ENCODE measurements around the gene WNK3.
"Not testable (repeated sequence)": the region's sequence is repeated elsewhere in the genome, so short reads cannot be mapped to it uniquely, and the experiment has no call there.

The WNK3 gene

GRCh38 chrX:54357414-54358377, at the start of gene WNK3:
TSS of gene WNK3 (minus strand) at chrX:54358046.
- peak; percentile 6 for DNase-seq (ENCODE audit: low read depth)

- DNase-seq (ENCODE audit: low read depth): no peak
Observed at GRCh38 chrX:54407266-54407665, 49.4 kb upstream of the WNK3 start.

GRCh38 chrX:54397113-54397512, 39.3 kb upstream of the WNK3 start:
- DNase-seq (ENCODE audit: low read depth): no peak

- DNase-seq (ENCODE audit: low read depth): no peak
Observed at GRCh38 chrX:54386314-54386713, 28.5 kb upstream of the WNK3 start.

GRCh38 chrX:54384661-54385060, 26.8 kb upstream of the WNK3 start:
- not testable (repeated sequence) for DNase-seq (ENCODE audit: low read depth)

GRCh38 chrX:54359408-54359807, 1.6 kb upstream of the WNK3 start:
- DNase-seq (ENCODE audit: low read depth): no peak

- DNase-seq (ENCODE audit: low read depth): peak; percentile 12
Observed at GRCh38 chrX:54358424-54359211, 772 bp upstream of the WNK3 start.

GRCh38 chrX:54352677-54353076, 5.2 kb downstream of the WNK3 start:
- no peak for DNase-seq (ENCODE audit: low read depth)

- DNase-seq (ENCODE audit: low read depth): not testable (repeated sequence)
Observed at GRCh38 chrX:54337383-54337782, 20.5 kb downstream of the WNK3 start.

- DNase-seq (ENCODE audit: low read depth): no peak
Observed at GRCh38 chrX:54325077-54325476, 32.8 kb downstream of the WNK3 start.

- DNase-seq (ENCODE audit: low read depth): no peak
Observed at GRCh38 chrX:54320067-54320466, 37.8 kb downstream of the WNK3 start.

- DNase-seq (ENCODE audit: low read depth): no peak
Observed at GRCh38 chrX:54306379-54306778, 51.5 kb downstream of the WNK3 start.

GRCh38 chrX:54301516-54301915, 56.3 kb downstream of the WNK3 start:
- DNase-seq (ENCODE audit: low read depth): no peak

- DNase-seq (ENCODE audit: low read depth): no peak
Observed at GRCh38 chrX:54294306-54294705, 63.5 kb downstream of the WNK3 start.

- DNase-seq (ENCODE audit: low read depth): no peak
Observed at GRCh38 chrX:54292755-54293154, 65.1 kb downstream of the WNK3 start.

- DNase-seq (ENCODE audit: low read depth): no peak
Observed at GRCh38 chrX:54291758-54292157, 66.1 kb downstream of the WNK3 start.

- no peak for DNase-seq (ENCODE audit: low read depth)
Observed at GRCh38 chrX:54288968-54289367, 68.9 kb downstream of the WNK3 start.

GRCh38 chrX:54288277-54288676, 69.6 kb downstream of the WNK3 start:
- DNase-seq (ENCODE audit: low read depth): no peak

- no peak for DNase-seq (ENCODE audit: low read depth)
Observed at GRCh38 chrX:54281676-54282075, 76.2 kb downstream of the WNK3 start.

GRCh38 chrX:54280466-54280865, 77.4 kb downstream of the WNK3 start:
- no peak for DNase-seq (ENCODE audit: low read depth)

- no peak for DNase-seq (ENCODE audit: low read depth)
Observed at GRCh38 chrX:54271664-54272063, 86.2 kb downstream of the WNK3 start.

GRCh38 chrX:54248309-54248708, 109.5 kb downstream of the WNK3 start:
- no peak for DNase-seq (ENCODE audit: low read depth)

GRCh38 chrX:54246866-54247265, 111.0 kb downstream of the WNK3 start:
- no peak for DNase-seq (ENCODE audit: low read depth)
